ENCODE results near the gene ALG12.

The ALG12 gene

DNA sequence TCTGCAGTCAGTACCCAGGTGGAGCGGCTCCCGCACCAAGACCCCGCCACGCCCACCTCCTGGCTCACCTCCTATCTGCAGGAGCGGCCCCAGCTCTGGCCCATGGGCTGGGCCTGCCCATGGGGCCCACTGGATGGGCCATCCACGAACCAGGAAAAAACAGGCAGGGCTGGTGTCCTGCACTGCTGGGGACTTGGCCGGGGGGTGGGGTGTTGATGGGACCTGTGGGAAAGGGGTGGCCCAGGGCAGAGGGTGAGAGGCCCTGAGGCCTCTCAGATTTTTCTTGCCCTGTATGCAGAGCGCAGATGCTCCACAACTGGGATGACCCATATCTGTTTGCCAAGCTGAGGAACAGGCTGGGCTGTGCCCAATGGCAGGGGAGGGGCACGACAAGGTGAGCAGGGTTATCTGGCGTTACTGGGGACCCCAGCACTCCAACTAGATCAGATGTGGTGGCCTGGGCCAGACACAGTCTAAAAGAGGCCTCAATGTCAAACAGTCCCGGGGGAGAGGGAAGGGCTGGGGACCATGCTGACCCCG, 39.7 kb upstream of the ALG12 start:
- no peak for DNase-seq

- DNase-seq: no peak
Measured at GRCh38 chr22:49956914-49957825, 38.9 kb upstream of the ALG12 start.

- DNase-seq: no peak
Measured at GRCh38 chr22:49956418-49956770, 38.2 kb upstream of the ALG12 start.

DNA sequence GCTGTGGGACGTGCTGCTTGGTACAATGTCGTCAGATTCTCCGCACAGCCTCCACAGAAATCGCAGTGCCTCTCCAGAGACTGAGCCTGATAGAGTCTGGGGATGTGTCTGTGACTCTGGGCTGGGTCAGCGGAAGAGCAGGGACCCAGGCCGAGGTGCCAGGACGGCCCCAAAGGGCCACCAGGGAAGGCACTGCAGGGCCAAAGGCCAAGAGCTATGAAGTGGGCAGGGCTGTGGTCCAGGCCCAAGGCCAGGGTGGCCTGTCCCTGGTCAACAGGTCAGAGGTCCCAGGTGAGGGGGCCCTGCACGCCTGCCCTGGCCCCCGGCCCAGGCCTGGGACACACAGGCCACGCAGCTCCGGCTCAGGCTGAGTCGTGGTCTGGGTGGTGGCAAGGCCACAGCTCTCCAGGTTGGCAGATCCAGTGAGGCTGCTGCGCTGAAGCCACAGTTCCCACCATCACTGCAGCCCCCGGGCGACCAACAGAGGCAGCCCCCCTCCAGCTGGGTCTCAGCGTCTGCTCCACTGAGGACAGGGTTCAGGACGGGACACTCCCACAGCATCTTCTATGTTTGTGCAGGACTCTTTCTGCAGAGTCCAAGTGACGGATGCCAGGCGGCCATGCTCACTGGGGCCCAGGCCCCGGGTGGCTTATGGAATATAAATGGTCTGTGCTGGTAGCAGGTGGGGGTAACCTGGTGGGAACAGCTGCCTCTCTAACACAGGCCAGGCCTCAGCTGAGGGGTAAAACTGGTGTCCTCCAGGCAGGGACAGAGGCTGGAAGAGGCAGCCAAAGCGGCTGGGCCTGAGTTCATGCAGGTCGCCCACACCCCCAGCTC, 37.6 kb upstream of the ALG12 start:
- DNase-seq: no peak

GRCh38 chr22:49954991-49955580, 36.8 kb upstream of the ALG12 start:
- no peak for DNase-seq

DNA sequence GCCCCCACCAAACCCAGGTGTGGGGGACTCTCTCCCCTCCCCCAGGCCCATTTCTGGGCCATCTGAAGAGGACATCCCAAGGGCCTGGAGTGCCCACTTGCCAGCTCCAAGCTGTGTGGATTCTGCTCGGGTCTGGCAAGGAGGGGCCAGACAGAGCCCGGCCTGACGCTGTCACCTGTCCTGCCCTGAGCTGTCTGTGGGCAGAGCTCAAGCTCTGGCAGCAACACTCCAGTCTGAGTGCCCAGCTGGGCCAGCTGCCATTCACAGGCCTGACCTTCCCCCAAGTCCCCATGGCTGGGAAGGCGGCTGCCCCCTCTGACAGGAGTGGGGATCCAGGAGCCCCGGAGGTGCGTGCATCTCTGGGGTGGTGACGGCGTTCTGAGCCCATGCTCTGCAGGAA, 36.1 kb upstream of the ALG12 start:
- no peak for DNase-seq

DNA sequence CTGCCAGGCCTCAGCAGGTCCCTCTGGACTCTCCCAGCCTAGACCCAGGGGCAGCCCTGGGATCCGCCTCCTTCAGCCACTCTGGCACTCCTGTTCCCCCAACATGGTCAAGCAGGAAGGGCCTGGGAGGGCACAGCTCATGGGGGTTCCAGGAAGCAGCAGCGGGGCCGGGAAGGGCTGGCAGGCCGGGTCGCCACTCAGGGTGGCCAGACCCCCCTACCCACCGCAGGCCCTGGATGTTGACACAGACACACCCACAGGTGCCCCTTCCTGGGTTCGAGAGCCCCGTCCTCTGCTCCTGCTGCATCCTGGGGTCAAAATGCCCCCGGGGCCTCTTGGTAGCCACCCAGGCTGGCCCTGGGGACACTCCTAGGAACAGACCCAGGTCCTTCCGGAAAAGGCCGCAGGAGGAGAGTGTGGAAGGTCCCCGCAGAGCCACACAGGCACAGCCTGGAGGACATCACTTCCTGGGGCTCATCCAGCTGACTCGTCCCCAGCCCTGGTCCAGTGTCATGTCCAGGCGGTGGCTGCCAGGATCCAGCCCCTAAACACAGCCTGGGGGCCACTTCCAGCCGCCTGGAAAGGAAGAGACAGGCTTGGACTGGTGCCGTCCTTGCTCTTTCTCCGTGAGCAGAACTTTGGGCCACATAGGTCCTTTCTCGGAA, 35.6 kb upstream of the ALG12 start:
- no peak for DNase-seq

DNA sequence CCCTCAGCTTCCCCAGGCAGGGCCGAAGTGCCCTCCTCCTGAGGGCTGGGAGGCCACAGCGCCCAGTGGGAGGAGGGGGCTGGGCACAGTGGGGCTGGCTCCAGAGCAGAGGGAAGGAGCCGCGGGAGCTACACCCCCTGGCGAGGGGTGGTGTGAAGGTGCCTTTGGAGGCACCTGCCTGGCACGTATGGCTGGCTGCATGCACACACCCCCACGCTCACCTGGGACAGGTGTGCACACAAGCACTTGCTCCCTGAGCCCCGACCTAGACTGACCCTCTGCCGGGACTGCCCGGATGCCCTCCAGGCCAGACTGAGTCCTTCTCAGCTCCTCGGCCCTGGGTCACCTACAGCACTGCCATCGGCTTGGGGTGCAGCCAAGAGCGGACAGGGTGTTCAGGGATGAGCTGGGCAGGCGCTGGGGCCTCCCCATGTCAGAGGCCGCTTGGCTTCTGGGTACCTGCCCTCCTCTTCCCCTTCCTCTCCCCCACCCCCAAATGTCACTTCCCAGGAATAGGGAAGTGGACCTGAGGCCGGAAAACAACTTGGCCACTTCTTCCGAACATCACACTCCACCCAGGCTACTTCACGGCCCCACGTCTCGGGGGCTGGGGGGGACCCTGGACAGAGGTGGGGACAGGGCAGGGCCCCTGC, 34.9 kb upstream of the ALG12 start:
- no peak for DNase-seq

GRCh38 chr22:49951986-49952896, 34.0 kb upstream of the ALG12 start:
- no peak for DNase-seq

GRCh38 chr22:49951678-49951985, 33.4 kb upstream of the ALG12 start:
- no peak for DNase-seq

DNA sequence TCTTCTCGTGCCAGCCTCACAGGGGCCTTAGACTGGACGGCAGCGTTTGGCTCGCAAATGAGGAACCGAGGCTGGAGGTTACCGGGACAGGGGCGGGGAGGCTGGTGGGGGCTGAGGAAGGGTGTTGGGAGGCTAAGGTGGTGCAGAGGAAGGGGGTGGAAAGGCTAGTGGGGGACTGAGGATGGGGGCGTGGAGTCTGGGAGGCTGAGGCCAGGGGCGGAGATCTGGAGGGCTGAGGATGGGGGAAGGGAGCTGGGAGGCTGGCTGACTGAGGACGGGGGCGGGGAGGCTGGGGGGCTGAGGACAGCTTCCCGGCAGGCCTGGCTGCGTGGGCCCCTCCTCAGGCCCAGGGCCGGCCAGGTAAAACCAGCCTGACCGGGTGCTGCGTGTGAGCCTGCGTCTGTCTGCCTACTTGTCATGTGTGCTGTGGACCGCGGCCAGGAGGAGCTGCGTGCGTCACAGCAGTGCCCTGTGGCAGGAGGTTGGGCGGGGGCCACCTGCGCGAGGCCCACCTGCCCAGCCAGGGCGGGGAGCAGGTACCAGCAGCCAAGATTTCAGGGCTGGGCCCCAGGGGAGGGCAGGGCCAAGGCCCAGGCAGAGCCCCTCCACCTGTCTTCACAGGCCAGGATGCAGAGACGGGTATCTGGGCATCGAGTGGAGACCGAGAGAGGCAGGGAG, 32.9 kb upstream of the ALG12 start:
- no peak for DNase-seq

DNA sequence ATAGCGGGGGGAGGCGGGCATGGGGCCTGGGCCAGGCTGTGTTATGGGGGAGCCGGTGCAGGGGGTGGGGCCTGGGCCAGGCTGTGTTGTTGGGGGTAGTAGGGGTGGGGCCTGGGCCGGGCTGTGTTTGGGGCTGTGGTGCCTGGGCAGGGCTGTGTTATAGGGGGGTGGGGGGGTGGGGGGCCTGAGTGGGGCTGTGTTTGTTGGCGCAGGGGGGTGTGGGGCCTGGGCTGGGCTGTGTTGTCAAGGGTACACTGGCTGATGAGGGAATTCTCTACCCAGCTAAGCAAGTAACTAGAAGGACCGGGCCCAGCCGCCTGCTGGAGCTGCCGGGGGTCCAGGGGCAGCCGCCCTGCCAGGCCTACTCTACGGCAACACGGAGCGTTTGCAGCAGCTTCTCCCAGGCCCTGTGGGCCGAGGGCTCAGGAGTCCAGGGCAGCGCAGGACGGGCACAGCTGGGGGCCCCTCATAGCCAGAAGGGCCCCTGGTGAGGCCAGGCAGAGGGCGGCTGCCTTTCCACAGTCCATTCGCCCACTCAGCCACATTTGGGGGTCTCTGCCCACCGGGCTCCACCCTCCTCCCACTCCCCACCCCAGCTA, 32.3 kb upstream of the ALG12 start:
- DNase-seq: no peak

GRCh38 chr22:49949914-49950292, 31.7 kb upstream of the ALG12 start:
- no peak for DNase-seq

- no peak for DNase-seq
Measured at GRCh38 chr22:49948958-49949913, 31.0 kb upstream of the ALG12 start.

- DNase-seq: no peak
Measured at GRCh38 chr22:49948116-49948957, 30.1 kb upstream of the ALG12 start.

GRCh38 chr22:49947296-49947622, 29.0 kb upstream of the ALG12 start:
- DNase-seq: no peak

DNA sequence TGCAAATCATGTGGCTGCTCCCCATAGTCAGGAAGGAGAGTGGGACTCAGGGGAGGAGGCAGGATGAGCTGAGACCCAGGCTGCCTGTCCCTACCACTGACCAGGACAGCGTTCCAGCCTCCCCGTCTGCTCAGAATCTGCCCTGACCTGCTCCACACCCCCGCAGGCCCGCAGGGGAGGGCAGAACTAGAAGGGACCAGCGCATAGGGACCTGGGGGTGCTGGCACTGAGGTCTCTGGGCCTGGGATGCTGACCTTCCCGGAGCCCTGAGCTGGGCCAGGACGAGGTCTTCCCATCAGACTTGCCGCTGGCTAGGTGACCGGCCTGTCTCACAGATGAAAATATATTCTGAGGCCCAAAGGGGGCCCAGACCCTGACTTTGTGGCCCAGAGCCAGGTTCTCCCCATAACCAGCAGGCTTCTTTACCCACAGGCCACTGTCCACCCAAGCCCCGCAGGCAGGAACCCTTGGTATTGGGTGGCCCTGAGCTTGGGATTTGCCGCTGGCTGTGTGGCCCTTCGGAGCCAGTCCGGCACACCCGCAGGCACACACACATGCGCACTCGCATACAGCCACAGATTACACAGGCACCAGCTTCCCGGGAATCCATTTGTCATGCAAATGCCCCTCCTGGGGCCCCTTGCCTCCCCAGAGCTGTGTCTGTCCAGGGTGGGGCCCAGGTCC, 28.5 kb upstream of the ALG12 start:
- DNase-seq: no peak
